ENCODE data around the gene AMBRA1.

DNA sequence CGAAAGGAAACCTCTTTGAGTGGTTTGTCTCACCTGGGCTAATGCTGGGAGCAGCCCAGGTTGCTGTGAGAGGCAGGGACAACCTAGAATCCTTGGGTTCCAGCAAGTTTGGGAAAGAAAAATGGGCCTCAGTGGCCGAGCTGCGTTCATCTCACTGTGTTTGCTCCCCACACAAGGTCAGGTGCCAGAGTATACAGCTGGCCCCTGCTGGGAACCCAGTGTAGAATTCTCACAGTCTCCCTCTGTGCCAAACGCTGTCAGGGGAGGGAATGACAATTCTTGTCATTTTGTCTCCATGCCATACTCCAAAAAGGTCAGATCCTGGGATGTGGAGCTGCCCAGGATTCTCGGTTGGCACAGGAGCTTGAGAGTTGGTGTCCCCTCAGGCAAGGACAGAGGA is 242.2 kb downstream of the AMBRA1 start:
- TF ChIP-seq POLR2A (IDR thresholded peaks at IDR 0.05), result no peak
- TF ChIP-seq, protein P1, sequence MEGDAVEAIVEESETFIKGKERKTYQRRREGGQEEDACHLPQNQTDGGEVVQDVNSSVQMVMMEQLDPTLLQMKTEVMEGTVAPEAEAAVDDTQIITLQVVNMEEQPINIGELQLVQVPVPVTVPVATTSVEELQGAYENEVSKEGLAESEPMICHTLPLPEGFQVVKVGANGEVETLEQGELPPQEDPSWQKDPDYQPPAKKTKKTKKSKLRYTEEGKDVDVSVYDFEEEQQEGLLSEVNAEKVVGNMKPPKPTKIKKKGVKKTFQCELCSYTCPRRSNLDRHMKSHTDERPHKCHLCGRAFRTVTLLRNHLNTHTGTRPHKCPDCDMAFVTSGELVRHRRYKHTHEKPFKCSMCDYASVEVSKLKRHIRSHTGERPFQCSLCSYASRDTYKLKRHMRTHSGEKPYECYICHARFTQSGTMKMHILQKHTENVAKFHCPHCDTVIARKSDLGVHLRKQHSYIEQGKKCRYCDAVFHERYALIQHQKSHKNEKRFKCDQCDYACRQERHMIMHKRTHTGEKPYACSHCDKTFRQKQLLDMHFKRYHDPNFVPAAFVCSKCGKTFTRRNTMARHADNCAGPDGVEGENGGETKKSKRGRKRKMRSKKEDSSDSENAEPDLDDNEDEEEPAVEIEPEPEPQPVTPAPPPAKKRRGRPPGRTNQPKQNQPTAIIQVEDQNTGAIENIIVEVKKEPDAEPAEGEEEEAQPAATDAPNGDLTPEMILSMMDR (IDR thresholded peaks at IDR 0.05), result no peak
